Measurements from ENCODE around the gene TEKT2.

TEKT2 gene

GRCh38 chr1:36109041-36109679 is 25.3 kb downstream of the TEKT2 start:
- DNase-seq, result peak; percentile 50

- no peak for DNase-seq
Observed at GRCh38 chr1:36111151-36111550, 27.3 kb downstream of the TEKT2 start.

- no peak for DNase-seq
Observed at GRCh38 chr1:36112823-36113222, 28.9 kb downstream of the TEKT2 start.

- no peak for DNase-seq
Observed at GRCh38 chr1:36114371-36114770, 30.5 kb downstream of the TEKT2 start.

GRCh38 chr1:36115200-36115669 is 31.3 kb downstream of the TEKT2 start:
- DNase-seq, result no peak

- no peak for DNase-seq
Observed at GRCh38 chr1:36115931-36116330, 32.0 kb downstream of the TEKT2 start.

- no peak for DNase-seq
Observed at GRCh38 chr1:36116901-36117300, 33.0 kb downstream of the TEKT2 start.

GRCh38 chr1:36118447-36119204 is 34.7 kb downstream of the TEKT2 start:
- no peak for DNase-seq

- no peak for DNase-seq
Observed at GRCh38 chr1:36119456-36119855, 35.6 kb downstream of the TEKT2 start.

GRCh38 chr1:36122062-36123030 is 38.5 kb downstream of the TEKT2 start:
- DNase-seq, result no peak

- DNase-seq, result peak; percentile 23
Observed at GRCh38 chr1:36123356-36123755, 39.5 kb downstream of the TEKT2 start.

- no peak for DNase-seq
Observed at GRCh38 chr1:36124404-36125128, 40.7 kb downstream of the TEKT2 start.

GRCh38 chr1:36125129-36125991 is 41.5 kb downstream of the TEKT2 start, which contains the start of gene COL8A2:
Gene COL8A2, minus strand, starts transcription at chr1:36125222. Its CDS starts 24,980 bp downstream, at chr1:36100242.
- no peak for DNase-seq

- no peak for DNase-seq
Observed at GRCh38 chr1:36126005-36126716, 42.3 kb downstream of the TEKT2 start.

- DNase-seq, result no peak
Observed at GRCh38 chr1:36126797-36127500, 43.1 kb downstream of the TEKT2 start.

- DNase-seq, result no peak
Observed at GRCh38 chr1:36128126-36128904, 44.4 kb downstream of the TEKT2 start.

- no peak for DNase-seq
Observed at GRCh38 chr1:36128905-36129206, 45.0 kb downstream of the TEKT2 start.

GRCh38 chr1:36132029-36132428 is 48.1 kb downstream of the TEKT2 start:
- DNase-seq, result no peak

GRCh38 chr1:36133484-36133883 is 49.6 kb downstream of the TEKT2 start:
- DNase-seq, result no peak

Measured in CD4-positive, alpha-beta T cell treated with Interleukin-12 subunit alpha and Interleukin-12 subunit beta, for 1 hour (primary cell).